Activated T-cell treated with anti-CD3 and anti-CD28 coated beads, Interleukin-2, amount 50 U/mL, for 24 hours (primary cell): ENCODE results near the gene PLPP6.
"Not testable (repeated sequence)": the region's sequence is repeated elsewhere in the genome, so short reads cannot be mapped to it uniquely, and the experiment has no call there.

ENCODE experiments used
- DNase-seq: peaks from one replicate; pipeline ENCODE4 v3.0.0-alpha.2; 2020
- H3K27ac Mint-ChIP-seq: 2 replicates; pipeline ENCODE4 v1.8.0; 2020; ENCODE audit warnings: mild to moderate bottlenecking, mixed read lengths
- H3K27me3 Mint-ChIP-seq: 2 replicates; pipeline ENCODE4 v1.8.0; 2020; ENCODE audit warnings: mixed read lengths
- H3K36me3 Mint-ChIP-seq: 2 replicates; pipeline ENCODE4 v1.8.0; 2020; ENCODE audit warnings: low read depth, mixed read lengths
- H3K4me1 Mint-ChIP-seq: 2 replicates; pipeline ENCODE4 v1.8.0; 2020; ENCODE audit warnings: low read depth, mixed read lengths
- H3K4me3 Mint-ChIP-seq: 2 replicates; pipeline ENCODE4 v1.8.0; 2020; ENCODE audit warnings: mild to moderate bottlenecking, moderate library complexity, mixed read lengths
- H3K9me3 Mint-ChIP-seq: 2 replicates; pipeline ENCODE4 v1.8.0; 2020; ENCODE audit warnings: mixed read lengths

The PLPP6 gene

DNA sequence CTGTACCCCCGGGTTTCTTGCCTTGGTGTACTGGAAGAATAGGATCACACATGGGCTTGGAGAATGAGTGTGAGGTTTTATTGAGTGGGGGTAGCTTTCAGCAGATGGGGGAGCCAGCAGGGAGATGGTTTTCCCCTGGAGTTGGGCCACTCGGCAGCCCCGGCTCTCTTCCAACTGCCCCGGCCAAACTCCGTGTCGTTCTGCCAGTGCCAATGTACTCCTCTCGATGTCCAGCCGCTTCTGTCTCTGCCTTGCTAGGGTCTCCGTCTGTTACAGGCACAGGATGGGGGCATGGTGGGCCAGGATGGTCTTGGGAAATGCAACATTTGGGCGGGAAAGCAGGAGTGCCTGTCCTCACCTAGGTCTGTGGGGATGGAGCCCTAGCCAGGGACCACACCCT is 7.6 kb upstream of the PLPP6 start:
- H3K27me3 Mint-ChIP-seq, result no peaks in the 10 kb centered on the region
- peaks cover 9% of the 10 kb centered on the region for H3K4me1 Mint-ChIP-seq
- no peak overlapping the region for H3K4me3 Mint-ChIP-seq
- no peaks in the 10 kb centered on the region for H3K9me3 Mint-ChIP-seq
- H3K27ac Mint-ChIP-seq, result no peak overlapping the region
- H3K36me3 Mint-ChIP-seq, result no peaks in the 10 kb centered on the region
- no peak for DNase-seq

DNA sequence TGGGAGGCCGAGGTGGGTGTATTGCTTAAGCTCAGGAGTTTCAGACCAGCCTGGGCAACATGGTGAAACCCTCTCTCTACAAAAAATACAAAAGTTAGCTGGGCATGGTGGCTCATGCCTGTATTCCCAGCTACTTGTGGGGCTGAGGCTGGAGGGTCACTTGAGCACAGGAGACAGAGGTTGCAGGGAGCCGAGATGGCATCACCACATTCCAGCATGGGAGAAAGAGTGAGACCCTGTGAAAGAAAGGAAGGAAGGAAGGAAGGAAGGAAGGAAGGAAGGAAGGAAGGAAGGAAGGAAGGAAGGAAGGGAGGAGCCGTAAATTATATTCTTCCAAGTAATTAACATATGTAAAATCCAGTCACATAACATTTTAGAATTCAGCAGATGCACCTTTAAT is 5.9 kb upstream of the PLPP6 start:
- H3K4me1 Mint-ChIP-seq, result peaks cover 18% of the 10 kb centered on the region
- H3K36me3 Mint-ChIP-seq, H3K9me3 Mint-ChIP-seq, H3K27ac Mint-ChIP-seq, DNase-seq, H3K4me3 Mint-ChIP-seq, H3K27me3 Mint-ChIP-seq: not testable (repeated sequence)

DNA sequence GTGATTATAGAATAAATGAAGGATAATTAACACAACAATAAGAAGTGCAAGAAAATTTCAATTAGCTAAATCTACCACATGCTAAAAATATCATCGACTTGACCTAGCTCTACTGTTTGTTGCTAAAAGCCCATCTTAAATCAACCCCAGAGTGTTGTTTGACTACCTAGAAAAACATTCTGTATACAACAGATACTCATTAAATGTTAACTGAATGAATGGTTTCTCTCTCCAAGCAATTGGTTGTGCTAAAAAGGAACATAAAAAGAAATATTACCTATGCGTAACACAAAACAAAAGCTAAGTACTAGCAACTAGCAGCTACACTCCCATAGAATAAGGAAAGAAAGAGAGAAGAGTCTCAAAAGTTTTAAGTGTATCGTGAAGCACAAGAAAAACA is 5.5 kb upstream of the PLPP6 start:
- Mint-ChIP-seq H3K4me1 (peaks cover 22% of the 10 kb centered on the region), H3K9me3 (no peaks in the 10 kb centered on the region), H3K36me3 (no peaks in the 10 kb centered on the region), H3K4me3 (no peak overlapping the region), H3K27me3 (no peaks in the 10 kb centered on the region), H3K27ac (no peak overlapping the region)
- no peak for DNase-seq

DNA sequence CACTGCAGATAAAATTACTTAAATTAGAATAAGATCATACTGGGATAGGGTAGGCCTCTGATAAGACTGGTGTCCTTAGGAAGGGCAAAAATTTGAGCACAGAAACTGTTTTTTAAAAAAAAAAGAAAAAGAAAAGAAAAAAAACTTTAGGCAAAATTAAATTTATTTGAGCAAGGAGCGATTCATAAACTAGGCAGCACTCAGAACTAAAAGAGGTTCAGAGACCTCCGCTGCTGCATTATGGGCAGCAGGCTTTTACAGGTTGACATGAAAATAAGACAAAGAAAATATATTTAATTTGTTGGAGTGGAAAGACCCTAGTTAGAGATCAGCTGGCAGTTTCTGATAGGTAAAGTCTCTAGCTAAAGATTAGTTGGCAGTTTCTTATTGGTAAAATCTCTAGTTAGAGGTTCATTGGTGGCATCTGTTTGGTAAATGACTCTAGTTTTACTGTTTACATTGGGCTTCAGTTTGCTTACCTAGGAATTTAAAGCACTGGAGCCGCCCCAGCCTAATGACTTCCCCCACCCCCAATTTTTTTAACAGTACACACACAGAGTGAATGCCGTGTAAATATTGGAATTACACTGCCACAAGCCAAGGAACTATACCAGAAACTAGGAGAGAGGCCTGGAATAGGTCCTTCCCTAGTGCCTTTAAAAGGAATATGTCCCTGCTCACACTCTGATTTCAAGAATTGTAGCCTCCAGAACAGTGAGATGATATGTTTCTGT is 4.5 kb upstream of the PLPP6 start:
- H3K4me3 Mint-ChIP-seq, result no peak overlapping the region
- no peaks in the 10 kb centered on the region for H3K27me3 Mint-ChIP-seq
- DNase-seq, result no peak
- no peaks in the 10 kb centered on the region for H3K9me3 Mint-ChIP-seq
- no peak overlapping the region for H3K27ac Mint-ChIP-seq
- H3K36me3 Mint-ChIP-seq, result peaks cover 2% of the 10 kb centered on the region
- H3K4me1 Mint-ChIP-seq, result peaks cover 27% of the 10 kb centered on the region

DNA sequence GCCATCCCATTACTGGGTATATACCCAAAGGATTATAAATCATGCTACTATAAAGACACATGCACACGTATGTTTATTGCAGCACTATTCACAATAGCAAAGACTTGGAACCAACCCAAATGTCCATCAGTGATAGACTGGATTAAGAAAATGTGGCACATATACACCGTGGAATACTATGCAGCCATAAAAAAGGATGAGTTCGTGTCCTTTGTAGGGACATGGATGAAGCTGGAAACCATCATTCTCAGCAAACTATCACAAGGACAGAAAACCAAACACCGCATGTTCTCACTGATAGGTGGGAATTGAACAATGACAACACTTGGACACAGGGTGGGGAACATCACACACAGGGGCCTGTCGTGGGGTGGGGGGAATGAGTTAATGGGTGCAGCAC is 1.4 kb upstream of the PLPP6 start:
- H3K4me1 Mint-ChIP-seq, result peaks cover 49% of the 10 kb centered on the region
- not testable (repeated sequence) for H3K4me3 Mint-ChIP-seq, H3K36me3 Mint-ChIP-seq, H3K27ac Mint-ChIP-seq, H3K9me3 Mint-ChIP-seq, H3K27me3 Mint-ChIP-seq, DNase-seq

DNA sequence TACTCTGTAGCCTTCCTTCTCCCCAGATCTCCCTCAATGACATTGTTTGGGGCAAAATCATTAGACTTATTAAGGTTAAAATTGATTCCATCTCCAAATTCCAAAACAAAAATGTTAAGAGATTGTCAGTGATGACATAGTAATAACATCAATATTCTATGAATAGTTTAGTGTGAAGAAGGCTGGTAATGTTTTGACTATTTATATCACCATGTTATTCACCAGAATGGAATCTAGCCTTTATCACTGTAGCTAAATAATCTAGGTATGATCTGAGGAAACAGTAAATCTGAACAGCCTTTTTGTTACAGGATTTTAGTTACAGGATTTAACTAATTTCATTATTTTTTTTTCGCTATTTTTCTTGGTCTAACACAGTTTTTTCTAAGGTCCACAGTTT is 929 bp upstream of the PLPP6 start:
- Mint-ChIP-seq H3K9me3 (no peaks in the 10 kb centered on the region), H3K4me3 (peak overlapping the region; percentile 89), H3K4me1 (peaks cover 54% of the 10 kb centered on the region), H3K27me3 (no peaks in the 10 kb centered on the region), H3K36me3 (peaks cover 2% of the 10 kb centered on the region), H3K27ac (peak overlapping the region; percentile 90)
- no peak for DNase-seq

DNA sequence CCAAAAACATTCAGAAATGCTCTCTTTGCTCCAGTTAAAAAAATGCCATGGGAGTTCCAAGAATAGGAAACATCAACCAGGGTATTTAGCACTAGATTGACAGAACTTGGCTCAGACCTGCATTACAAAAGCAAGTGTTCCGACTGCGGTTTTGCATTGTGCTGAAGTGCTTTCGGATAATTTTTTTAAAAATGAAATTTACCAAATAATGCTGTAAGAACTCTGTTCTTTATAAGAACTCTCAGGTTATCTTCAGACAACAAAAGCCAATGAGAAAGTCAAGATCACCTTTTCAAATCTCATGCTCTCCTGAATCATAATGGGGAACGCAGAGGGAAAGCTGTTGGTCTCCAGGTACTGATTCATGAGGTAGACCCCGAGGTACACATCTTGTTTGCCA is 483 bp upstream of the PLPP6 start:
- H3K4me3 Mint-ChIP-seq, result peak overlapping the region; percentile 89
- H3K27me3 Mint-ChIP-seq, result no peaks in the 10 kb centered on the region
- DNase-seq, result no peak
- peak overlapping the region; percentile 90 for H3K27ac Mint-ChIP-seq
- H3K36me3 Mint-ChIP-seq, result peaks cover 2% of the 10 kb centered on the region
- peaks cover 58% of the 10 kb centered on the region for H3K4me1 Mint-ChIP-seq
- H3K9me3 Mint-ChIP-seq, result no peaks in the 10 kb centered on the region

DNA sequence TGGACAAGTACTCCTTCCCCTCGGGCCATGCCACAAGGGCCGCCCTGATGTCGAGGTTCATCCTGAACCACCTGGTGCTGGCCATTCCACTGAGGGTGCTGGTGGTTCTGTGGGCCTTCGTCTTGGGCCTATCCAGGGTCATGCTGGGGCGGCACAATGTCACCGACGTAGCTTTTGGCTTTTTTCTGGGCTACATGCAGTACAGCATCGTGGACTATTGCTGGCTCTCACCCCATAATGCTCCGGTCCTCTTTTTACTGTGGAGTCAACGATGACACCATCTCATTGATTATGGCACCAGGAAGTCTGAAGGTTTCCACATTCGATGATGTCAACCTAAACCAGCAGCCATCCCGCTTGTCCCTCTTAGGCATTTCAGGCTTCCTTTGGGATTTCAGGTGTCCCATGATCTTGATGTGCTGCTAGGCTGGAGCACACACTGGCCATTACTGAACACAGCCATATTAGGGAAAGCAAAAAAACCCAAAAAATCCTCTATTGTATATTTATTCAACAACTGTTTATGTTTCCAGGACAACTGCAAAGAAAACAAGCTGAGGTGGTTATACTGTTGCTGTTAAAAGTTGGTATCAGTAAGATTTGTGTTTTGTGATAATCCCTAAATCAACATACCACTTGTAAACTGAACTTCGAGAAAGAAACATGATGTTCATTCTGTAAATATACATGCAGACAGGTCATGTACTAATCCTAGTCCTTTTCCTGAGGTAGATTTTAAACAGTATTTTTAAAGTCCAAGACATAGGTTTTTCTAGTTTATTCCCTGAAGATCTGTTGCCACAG is 1.1 kb downstream of the PLPP6 start:
- H3K4me1 Mint-ChIP-seq, result peaks cover 72% of the 10 kb centered on the region
- no peaks in the 10 kb centered on the region for H3K9me3 Mint-ChIP-seq
- no peak for DNase-seq
- no peaks in the 10 kb centered on the region for H3K27me3 Mint-ChIP-seq
- peak overlapping the region; percentile 82 for H3K27ac Mint-ChIP-seq
- peaks cover 2% of the 10 kb centered on the region for H3K36me3 Mint-ChIP-seq
- peak overlapping the region; percentile 89 for H3K4me3 Mint-ChIP-seq

DNA sequence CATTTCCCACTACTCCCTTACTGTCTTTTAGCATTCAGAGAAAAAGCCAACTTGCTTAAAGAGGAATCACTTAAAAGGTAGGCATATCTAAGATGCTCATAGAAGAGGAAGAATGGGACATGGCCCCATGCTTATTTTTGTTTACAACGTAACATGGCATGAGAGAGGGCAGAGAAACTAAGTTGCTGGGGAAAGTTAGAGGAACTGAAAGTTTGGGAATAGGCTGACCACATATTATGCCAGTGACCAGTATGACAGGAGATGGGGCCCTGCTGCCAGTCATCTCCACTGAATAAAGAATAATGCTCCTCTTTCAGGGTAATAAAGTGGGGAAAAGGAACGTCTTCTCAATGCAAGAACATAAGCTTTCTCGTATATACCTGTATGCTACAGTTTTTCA is 1.9 kb downstream of the PLPP6 start:
- Mint-ChIP-seq H3K27ac (no peak overlapping the region), H3K36me3 (peaks cover 2% of the 10 kb centered on the region), H3K4me3 (peak overlapping the region; percentile 89), H3K27me3 (no peaks in the 10 kb centered on the region), H3K4me1 (peaks cover 77% of the 10 kb centered on the region), H3K9me3 (no peaks in the 10 kb centered on the region)
- DNase-seq, result no peak

DNA sequence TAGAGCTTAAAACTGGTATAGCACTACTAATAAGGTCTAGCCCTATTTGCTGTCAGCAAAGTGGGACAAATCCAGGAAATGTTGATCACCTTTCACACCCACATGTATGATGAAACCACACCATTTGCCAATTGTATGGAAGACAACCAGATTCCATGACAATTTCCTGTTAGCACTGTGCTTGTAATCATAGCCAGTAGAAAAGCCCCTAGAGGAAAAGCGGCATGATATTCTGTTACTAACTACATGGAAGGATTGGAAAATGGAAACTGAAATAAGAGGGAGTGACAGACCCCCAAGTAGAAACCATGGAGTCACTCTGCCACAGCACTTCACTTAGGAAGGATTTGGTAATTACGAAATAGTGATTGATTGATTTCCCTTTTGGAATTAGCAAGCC is 3.3 kb downstream of the PLPP6 start:
- peaks cover 2% of the 10 kb centered on the region for H3K36me3 Mint-ChIP-seq
- H3K4me1 Mint-ChIP-seq, result peaks cover 77% of the 10 kb centered on the region
- no peaks in the 10 kb centered on the region for H3K9me3 Mint-ChIP-seq
- no peak overlapping the region for H3K27ac Mint-ChIP-seq
- H3K4me3 Mint-ChIP-seq, result peak overlapping the region; percentile 76
- DNase-seq, result no peak
- no peaks in the 10 kb centered on the region for H3K27me3 Mint-ChIP-seq

DNA sequence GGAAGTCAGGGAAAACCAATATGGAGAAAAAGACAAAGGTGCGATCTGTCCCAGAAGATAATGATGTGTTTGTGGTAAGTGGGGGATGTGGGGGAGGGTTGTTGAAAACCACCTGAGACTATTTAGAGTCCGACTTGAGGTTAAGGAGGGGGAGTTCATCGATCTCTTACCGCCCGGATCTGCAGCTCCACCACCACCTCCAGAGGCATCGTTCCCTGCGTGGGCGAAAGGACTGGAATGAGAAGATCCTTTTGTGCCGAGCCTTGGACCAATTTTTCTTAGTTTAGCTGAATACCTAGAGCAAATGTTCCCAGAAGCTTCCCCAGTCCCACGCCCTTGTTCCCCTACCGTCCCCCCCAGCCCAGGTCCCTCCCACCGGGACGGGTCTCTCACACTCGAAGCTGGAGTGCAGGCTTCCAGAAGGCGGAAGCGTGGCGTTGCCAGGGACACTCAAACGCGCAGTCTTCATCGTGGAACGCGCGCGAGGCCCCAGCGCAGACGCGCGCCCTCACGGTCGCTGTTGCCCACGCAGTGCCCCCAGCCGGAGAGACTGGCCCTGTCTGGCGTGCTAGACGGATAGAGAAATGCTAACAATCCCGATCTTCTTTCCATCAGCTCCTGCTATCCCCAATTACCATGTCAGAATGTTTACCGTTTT is 4.1 kb downstream of the PLPP6 start, which contains the start of gene SPATA6L:
SPATA6L (minus strand) TSS at position 439 of the 658 bp plus-strand sequence; CDS start at position 209, 230 bp downstream.
- DNase-seq, result peak; percentile 61
- H3K36me3 Mint-ChIP-seq, result peaks cover 2% of the 10 kb centered on the region
- no peaks in the 10 kb centered on the region for H3K9me3 Mint-ChIP-seq
- H3K4me3 Mint-ChIP-seq, result peak within 1 kb of the TSS; percentile 76
- no peaks in the 10 kb centered on the region for H3K27me3 Mint-ChIP-seq
- peaks cover 80% of the 10 kb centered on the region for H3K4me1 Mint-ChIP-seq
- peak within 1 kb of the TSS; percentile 53 for H3K27ac Mint-ChIP-seq

DNA sequence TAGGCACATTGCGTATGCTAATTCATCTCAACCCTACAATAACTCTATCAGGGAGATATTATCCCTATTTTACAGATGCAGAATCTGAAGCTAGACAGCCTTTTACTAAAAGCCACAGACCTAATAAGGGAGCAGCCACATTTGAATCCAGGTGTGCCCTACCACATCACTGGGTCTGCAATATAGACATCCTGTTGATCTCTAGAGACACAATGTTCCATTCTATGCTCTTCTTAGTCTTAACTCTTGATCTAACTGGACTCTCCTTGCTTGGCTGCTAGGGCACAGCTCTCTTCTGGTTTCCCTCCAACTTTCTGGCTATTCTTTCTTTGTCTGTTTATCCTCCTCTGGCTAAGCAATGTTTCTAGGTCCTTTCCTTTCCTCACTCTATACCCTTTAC is 5.6 kb downstream of the PLPP6 start:
- H3K9me3 Mint-ChIP-seq, result no peaks in the 10 kb centered on the region
- H3K4me1 Mint-ChIP-seq, result peaks cover 73% of the 10 kb centered on the region
- H3K27me3 Mint-ChIP-seq, result no peaks in the 10 kb centered on the region
- H3K4me3 Mint-ChIP-seq, result no peak overlapping the region
- no peaks in the 10 kb centered on the region for H3K36me3 Mint-ChIP-seq
- DNase-seq, result no peak
- H3K27ac Mint-ChIP-seq, result no peak overlapping the region

DNA sequence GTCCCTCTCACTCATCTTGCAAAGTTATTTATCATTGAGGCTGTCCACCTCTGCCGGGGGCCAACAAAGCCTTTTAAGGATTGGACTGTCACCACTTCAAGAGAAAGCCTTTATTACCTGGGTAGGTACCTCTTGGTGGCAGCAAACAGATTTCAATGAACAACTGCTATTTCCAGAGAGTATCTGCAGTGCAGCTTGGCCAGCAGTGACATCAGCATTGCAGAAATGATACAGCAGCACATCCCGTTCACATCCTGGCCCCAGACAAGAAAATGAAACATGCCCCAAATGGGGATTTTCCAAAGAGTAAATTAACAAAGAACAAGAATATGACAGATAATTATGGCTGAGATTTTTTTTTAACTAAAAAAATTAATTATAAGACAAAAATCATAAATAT is 6.5 kb downstream of the PLPP6 start:
- no peak for DNase-seq
- Mint-ChIP-seq H3K27ac (no peak overlapping the region), H3K9me3 (no peaks in the 10 kb centered on the region), H3K4me3 (no peak overlapping the region), H3K36me3 (no peaks in the 10 kb centered on the region), H3K4me1 (peaks cover 64% of the 10 kb centered on the region), H3K27me3 (no peaks in the 10 kb centered on the region)

DNA sequence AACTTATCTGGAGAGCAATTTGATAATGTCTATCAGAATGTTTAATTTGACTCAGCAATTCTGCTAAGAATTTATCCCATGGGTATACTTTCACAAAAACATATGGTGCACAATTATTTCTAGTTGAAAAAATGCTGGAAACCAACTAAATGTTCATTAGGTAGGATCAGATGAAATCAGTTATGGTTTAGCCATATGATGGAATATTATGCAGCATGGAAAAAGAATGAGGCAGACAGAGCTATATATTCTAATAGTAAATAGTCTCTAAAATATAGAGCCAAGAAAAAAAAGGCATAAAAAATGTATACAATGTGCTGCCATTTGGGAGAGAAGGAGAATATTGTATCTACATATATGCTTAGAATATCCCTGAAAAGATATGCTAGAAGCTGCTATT is 7.8 kb downstream of the PLPP6 start:
- H3K27ac Mint-ChIP-seq, result no peak overlapping the region
- no peaks in the 10 kb centered on the region for H3K27me3 Mint-ChIP-seq

DNA sequence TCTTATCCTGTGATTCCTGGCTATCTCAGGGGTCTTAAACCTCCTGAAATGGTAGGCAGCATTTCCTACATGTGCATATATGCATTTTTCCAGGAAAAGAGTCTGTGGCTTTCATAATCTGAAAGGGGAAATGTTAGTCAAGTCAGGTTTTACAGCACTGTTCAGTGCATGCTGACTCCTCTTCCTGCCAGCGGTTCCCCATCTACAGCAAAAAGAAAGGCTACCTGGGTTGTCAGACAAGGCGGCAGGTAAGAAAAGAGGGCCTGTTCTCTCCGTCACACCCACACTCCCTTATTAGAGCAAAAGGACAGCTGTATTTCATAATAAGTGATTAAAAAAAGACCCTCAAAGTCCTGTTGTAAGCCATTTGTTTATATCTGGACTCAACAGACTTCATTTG is 8.5 kb downstream of the PLPP6 start:
- no peaks in the 10 kb centered on the region for H3K27me3 Mint-ChIP-seq
- peak overlapping the region; percentile 84 for H3K27ac Mint-ChIP-seq
- H3K36me3 Mint-ChIP-seq, result no peaks in the 10 kb centered on the region
- peak overlapping the region; percentile 15 for H3K4me3 Mint-ChIP-seq
- peaks cover 46% of the 10 kb centered on the region for H3K4me1 Mint-ChIP-seq
- H3K9me3 Mint-ChIP-seq, result no peaks in the 10 kb centered on the region
- DNase-seq, result no peak

More for the DNA sequence above, 7.8 kb downstream of the PLPP6 start:
- no peak for DNase-seq
- no peak overlapping the region for H3K4me3 Mint-ChIP-seq
- peaks cover 53% of the 10 kb centered on the region for H3K4me1 Mint-ChIP-seq
- no peaks in the 10 kb centered on the region for H3K9me3 Mint-ChIP-seq
- no peaks in the 10 kb centered on the region for H3K36me3 Mint-ChIP-seq
